GM12878 (cell line): ENCODE measurements around the gene NPAS2. TPM values are rescaled to one million over a fixed set of nuclear protein-coding genes. Genes with fewer than 3 reads are reported as not detected.

Experiments used
- ATAC-seq: fragments of 200-7000 bp; cut with Tn5 transposase; 3 replicates; pipeline ENCODE4 v1.9.1; 2020; ENCODE audit warnings: mild to moderate bottlenecking, moderate library complexity
- BruUV-seq: library from RNA; stranded (reverse); fragments of 400-500 nt; replicated peaks from 2 replicates; lab custom pipeline; 2021; lab: Mats Ljungman, UMichigan
- CTCF ChIA-PET: fragments of 300-600 bp; sonication (Branson Sonifier 250); formaldehyde crosslinking; extraction: SDS; loops from one replicate; lab custom pipeline; 2021; ENCODE audit warnings: inconsistent platforms; lab: Yijun Ruan, JAX
- POLR2A ChIA-PET: fragments of 350-600 bp; formaldehyde crosslinking; extraction: SDS; loops from one replicate; lab custom pipeline; 2021; ENCODE audit warnings: inconsistent platforms; lab: Charles Lee
- RAD21 ChIA-PET: fragments of 300-600 bp; sonication (Branson Sonifier 250); formaldehyde crosslinking; loops from one replicate; lab custom pipeline; 2023; ENCODE audit warnings: antibody characterized with exemption; ENCODE audit not compliant: unreplicated experiment; lab: Charles Lee
- SMC1A ChIA-PET: fragments of 300-600 bp; sonication (Branson Sonifier 250); formaldehyde crosslinking; loops from one replicate; lab custom pipeline; 2023; ENCODE audit not compliant: unreplicated experiment, uncharacterized antibody; lab: Charles Lee
- DNase-seq: peaks from one replicate; pipeline ENCODE4 v3.0.0-alpha.2; 2011; ENCODE audit warnings: low read depth, low spot score
- FAIRE-seq: peaks from 3 replicates; lab custom pipeline; 2011; peaks lifted over from hg19 to GRCh38; lab: Jason Lieb, UNC
- H2AFZ ChIP-seq: 2 replicates; pipeline ENCODE4 v1.6.0; 2011; ENCODE audit warnings: low read depth, low read length, control low read depth; ENCODE audit not compliant: control insufficient read depth
- H3K27ac ChIP-seq: 2 replicates; pipeline ENCODE4 v1.5.1; 2011; ENCODE audit warnings: control low read depth; ENCODE audit not compliant: control insufficient read depth, insufficient read depth
- H3K27me3 ChIP-seq, 2 experiments: replicated peaks in 1 of 2; 2 replicates each; pipeline versions ENCODE4 v1.6.0 to v1.6.1; 2011; ENCODE audit warnings: low read length in 1 of 2; ENCODE audit not compliant: control insufficient read depth in 2 of 2, insufficient read depth in 2 of 2
- H3K36me3 ChIP-seq, 2 experiments: 2 replicates each; pipeline ENCODE4 v1.5.1; 2011; ENCODE audit warnings: low read length in 1 of 2; ENCODE audit not compliant: control insufficient read depth in 2 of 2, insufficient read depth in 2 of 2
- H3K4me1 ChIP-seq: 2 replicates; pipeline ENCODE4 v1.6.1; 2011; ENCODE audit warnings: mild to moderate bottlenecking, low read length, moderate library complexity, mixed read lengths; ENCODE audit not compliant: control insufficient read depth, insufficient read depth
- H3K4me2 ChIP-seq: 2 replicates; pipeline ENCODE4 v1.6.0; 2011; ENCODE audit warnings: control low read depth; ENCODE audit not compliant: control insufficient read depth, insufficient read depth
- H3K4me3 ChIP-seq: fragments of 200-600 bp; sonication (generic); 2 replicates; pipeline ENCODE4 v1.5.1; 2016
- H3K79me2 ChIP-seq: 2 replicates; pipeline ENCODE4 v1.6.0; 2011; ENCODE audit warnings: low read length; ENCODE audit not compliant: control insufficient read depth, insufficient read depth
- H3K9ac ChIP-seq: 2 replicates; pipeline ENCODE4 v1.8.0; 2011; ENCODE audit warnings: low read length, control low read depth, mixed read lengths; ENCODE audit not compliant: control insufficient read depth, insufficient read depth
- H3K9me3 ChIP-seq: replicated peaks from 3 replicates; pipeline ENCODE4 v1.5.1; 2011; ENCODE audit warnings: mild to moderate bottlenecking, low read length; ENCODE audit not compliant: control insufficient read depth, insufficient read depth
- H4K20me1 ChIP-seq: 2 replicates; pipeline ENCODE4 v1.6.0; 2011; ENCODE audit not compliant: control insufficient read depth, insufficient read depth
- GATAD2B ChIP-seq: fragments of 450-650 bp; conservative IDR thresholded peaks from 2 replicates; pipeline ENCODE4 v1.6.1; 2017; ENCODE audit warnings: low read depth, mild to moderate bottlenecking, moderate library complexity
- MTA2 ChIP-seq: fragments of 450-650 bp; IDR thresholded peaks from 2 replicates; pipeline ENCODE4 v1.6.1; 2016; ENCODE audit warnings: low read depth, mild to moderate bottlenecking, moderate library complexity
- RB1 ChIP-seq: fragments of 450-650 bp; formaldehyde crosslinking; IDR thresholded peaks from 2 replicates; pipeline ENCODE4 v1.6.1; 2017; ENCODE audit warnings: mild to moderate bottlenecking, borderline replicate concordance
- RUNX3 ChIP-seq: IDR thresholded peaks from 2 replicates; pipeline ENCODE4 v1.6.1; 2012; ENCODE audit warnings: low read length, inconsistent platforms
- WRNIP1 ChIP-seq: IDR thresholded peaks from 2 replicates; pipeline ENCODE4 v1.6.1; 2011; ENCODE audit warnings: low read depth, low read length, improper control_type of control experiment, borderline replicate concordance
- ZSCAN29 ChIP-seq: fragments of 450-650 bp; IDR thresholded peaks from 2 replicates; pipeline ENCODE4 v1.6.1; 2017; ENCODE audit warnings: mild to moderate bottlenecking, moderate library complexity
- WGBS: methylation state at CpG from one replicate; pipeline ENCODE4 v1.1.6; 2016; ENCODE audit warnings: low lambda C conversion rate; ENCODE audit not compliant: insufficient replicate concordance, insufficient coverage; ENCODE audit errors: missing lambda C conversion rate; 5-methylcytosine and 5-hydroxymethylcytosine counted together
- in situ Hi-C: fragments of 300-500 bp; cut with MboI; formaldehyde crosslinking; loops from 9 replicates; pipeline ENCODE4 v1.14.3; 2018; ENCODE audit warnings: mixed read lengths
- intact Hi-C: fragments of 100-400 bp; cut with micrococcal nuclease; formaldehyde crosslinking; loops from one replicate; pipeline ENCODE4 v1.14.2; 2022; ENCODE audit not compliant: unreplicated experiment
- polyA plus RNA-seq, 11 experiments: library from polyadenylated mRNA; depleted of rRNA in 4 of 11; unstranded in 6 of 11; stranded (reverse) in 5 of 11; fragments of >200 nt; fragmentation: Nextera tagmentation in 4 of 11; fragmentation: Illumina TruSeq in 1 of 11; extraction: Ambion mirVana in 4 of 11; extraction: Trizol in 1 of 11; gene quantifications; 1 replicate in 1 of 11; 2 replicates in 10 of 11; pipeline versions ENCODE4 v1.2.1 to v1.2.3, GENCODE V29; 2011 to 2016; ENCODE audit warnings: inconsistent platforms in 2 of 11, missing spikeins in 2 of 11, low read depth in 1 of 11
- total RNA-seq, 4 experiments: library from RNA; depleted of rRNA in 3 of 4; stranded (reverse); fragments of >200 nt in 3 of 4; fragmentation: Illumina TruSeq in 1 of 4; extraction: Trizol in 1 of 4; gene quantifications; 2 replicates each; pipeline versions ENCODE4 v1.2.1 to v1.2.3, GENCODE V29; 2013 to 2021
- TF ChIP-seq, protein P1 (sequence below): fragments of 150-350 bp; IDR thresholded peaks from 2 replicates; pipeline ENCODE4 v1.6.1; 2014; ENCODE audit warnings: mild to moderate bottlenecking, low read depth, low read length

NPAS2 gene
- total and polyA plus RNA-seq, 10 of the 15 experiments (the other 5 are each of a cell fraction or from before 2014, with no cell fraction given), result 0.08 TPM; not detected in 9

DNA sequence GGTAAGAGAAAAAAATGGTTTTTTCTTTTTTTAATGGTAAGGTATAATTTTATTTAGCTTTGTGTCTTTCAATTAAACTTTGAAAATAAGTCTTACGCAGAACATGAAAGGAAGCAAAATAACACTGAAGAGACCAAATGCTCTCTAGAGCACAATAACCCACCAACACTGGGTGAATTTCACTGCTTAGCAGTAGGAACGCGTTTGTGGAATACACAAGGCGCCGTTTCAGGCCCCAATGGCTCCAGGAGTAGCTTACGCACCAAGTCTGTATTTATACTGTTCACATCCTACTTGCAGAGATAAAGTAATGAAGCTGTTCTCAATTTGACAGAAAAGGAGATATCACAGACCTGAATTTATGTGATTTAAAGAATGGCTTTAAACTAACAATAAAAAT is 205.6 kb downstream of the NPAS2 start:
- WGBS, result 97% methylated on average over 6 of the region's 6 CpGs
- H4K20me1 ChIP-seq, result no peaks in the 10 kb centered on the region
- SMC1A ChIA-PET, result interaction anchor here (2.0 kb wide), 1 partner anchor 13 kb away, joined by 4 read pairs; no protein-coding TSS in a partner anchor
- TF ChIP-seq ZSCAN29, result no peak
- no peak for TF ChIP-seq RB1
- no peaks in the 10 kb centered on the region for H3K27me3 ChIP-seq
- POLR2A ChIA-PET, result no interaction called here
- no peaks in the 10 kb centered on the region; a peak in 1 of 4 replicates for H3K36me3 ChIP-seq
- no TSS peak for BruUV-seq
- H2AFZ ChIP-seq, result no peak overlapping the region
- in situ Hi-C loops, result no loop called here
- no peaks in the 10 kb centered on the region for H3K79me2 ChIP-seq
- no peak for DNase-seq
- RAD21 ChIA-PET, result no interaction called here
- H3K4me3 ChIP-seq, result no peak overlapping the region
- no peaks in the 10 kb centered on the region for H3K9me3 ChIP-seq
- H3K9ac ChIP-seq, result no peak overlapping the region
- no peak overlapping the region for H3K27ac ChIP-seq
- intact Hi-C loops, result no loop called here
- no peaks in the 10 kb centered on the region for H3K4me1 ChIP-seq
- ATAC-seq, result no peak
- H3K4me2 ChIP-seq, result no peak overlapping the region
- CTCF ChIA-PET, result interaction anchor here (0.6 to 1.2 kb wide), 3 partner anchors 13 to 127 kb away, joined by 3 to 4 read pairs (median 4); no protein-coding TSS in a partner anchor
- no peak for FAIRE-seq

DNA sequence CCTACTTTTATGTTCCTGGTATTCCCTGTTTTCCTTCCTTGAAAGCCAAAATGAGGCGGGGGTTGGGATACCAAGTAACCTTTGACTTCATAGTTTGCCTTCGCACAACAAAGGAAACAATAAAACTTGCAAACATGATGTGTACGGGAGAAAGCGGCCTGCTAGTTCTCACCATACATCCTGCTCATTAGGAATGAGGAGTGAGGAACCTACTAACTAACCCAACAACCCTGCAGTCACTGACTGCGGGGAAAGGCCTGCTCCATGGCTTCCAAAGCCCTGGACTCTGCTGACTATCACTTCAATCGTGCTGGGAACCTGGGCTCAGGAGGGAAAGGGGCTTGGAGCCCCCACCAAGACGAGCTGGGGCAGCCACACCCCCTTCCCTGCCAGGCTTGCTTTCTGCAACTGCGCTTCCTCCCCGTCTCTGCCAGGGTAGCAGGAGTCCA is 206.3 kb downstream of the NPAS2 start:
- no peak for ATAC-seq

More for the DNA sequence above, 206.3 kb downstream of the NPAS2 start:
- Histone ChIP-seq H3K79me2 (no peaks in the 10 kb centered on the region), H3K36me3 (no peaks in the 10 kb centered on the region; a peak in 1 of 4 replicates), H3K9ac (no peak overlapping the region), H3K4me1 (no peaks in the 10 kb centered on the region), H4K20me1 (no peaks in the 10 kb centered on the region), H3K27me3 (no peaks in the 10 kb centered on the region), H3K27ac (no peak overlapping the region), H3K4me3 (no peak overlapping the region), H2AFZ (no peak overlapping the region), H3K9me3 (no peaks in the 10 kb centered on the region), H3K4me2 (no peak overlapping the region)
- DNase-seq (no peak), FAIRE-seq (no peak)
- RAD21 ChIA-PET, result no interaction called here
- in situ Hi-C loops, result no loop called here
- SMC1A ChIA-PET, result interaction anchor here (2.0 kb wide), 1 partner anchor 14 kb away, joined by 4 read pairs; no protein-coding TSS in a partner anchor
- intact Hi-C loops, result no loop called here
- BruUV-seq, result no TSS peak
- CTCF ChIA-PET, result interaction anchor here (1.2 kb wide), 1 partner anchor 14 kb away, joined by 4 read pairs; no protein-coding TSS in a partner anchor
- WGBS, result 65% methylated on average over 9 of the region's 9 CpGs
- no peak for TF ChIP-seq RUNX3
- no peak for TF ChIP-seq GATAD2B
- TF ChIP-seq, protein P1, sequence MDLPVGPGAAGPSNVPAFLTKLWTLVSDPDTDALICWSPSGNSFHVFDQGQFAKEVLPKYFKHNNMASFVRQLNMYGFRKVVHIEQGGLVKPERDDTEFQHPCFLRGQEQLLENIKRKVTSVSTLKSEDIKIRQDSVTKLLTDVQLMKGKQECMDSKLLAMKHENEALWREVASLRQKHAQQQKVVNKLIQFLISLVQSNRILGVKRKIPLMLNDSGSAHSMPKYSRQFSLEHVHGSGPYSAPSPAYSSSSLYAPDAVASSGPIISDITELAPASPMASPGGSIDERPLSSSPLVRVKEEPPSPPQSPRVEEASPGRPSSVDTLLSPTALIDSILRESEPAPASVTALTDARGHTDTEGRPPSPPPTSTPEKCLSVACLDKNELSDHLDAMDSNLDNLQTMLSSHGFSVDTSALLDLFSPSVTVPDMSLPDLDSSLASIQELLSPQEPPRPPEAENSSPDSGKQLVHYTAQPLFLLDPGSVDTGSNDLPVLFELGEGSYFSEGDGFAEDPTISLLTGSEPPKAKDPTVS, result no peak
- no peak for TF ChIP-seq MTA2
- no peak for TF ChIP-seq WRNIP1
- POLR2A ChIA-PET, result no interaction called here
